Measurements from ENCODE around the gene TTC27.

Gene TTC27

DNA sequence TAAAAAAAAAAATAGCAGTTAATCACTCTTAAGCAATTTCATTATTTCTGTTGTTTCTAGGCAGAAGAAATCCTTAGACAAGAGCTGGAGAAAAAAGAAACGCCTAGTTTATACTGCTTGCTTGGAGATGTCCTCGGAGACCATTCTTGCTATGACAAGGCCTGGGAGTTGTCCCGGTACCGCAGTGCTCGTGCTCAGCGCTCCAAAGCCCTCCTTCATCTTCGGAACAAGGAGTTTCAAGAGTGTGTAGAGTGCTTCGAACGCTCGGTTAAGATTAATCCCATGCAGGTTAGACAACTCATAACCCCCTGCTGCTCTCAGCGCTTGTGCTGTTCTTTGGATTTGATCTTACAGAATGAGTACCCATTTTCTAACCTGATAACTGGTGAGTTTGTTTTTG lies 130.4 kb downstream of the TTC27 start:
- DNase-seq = no peak

DNA sequence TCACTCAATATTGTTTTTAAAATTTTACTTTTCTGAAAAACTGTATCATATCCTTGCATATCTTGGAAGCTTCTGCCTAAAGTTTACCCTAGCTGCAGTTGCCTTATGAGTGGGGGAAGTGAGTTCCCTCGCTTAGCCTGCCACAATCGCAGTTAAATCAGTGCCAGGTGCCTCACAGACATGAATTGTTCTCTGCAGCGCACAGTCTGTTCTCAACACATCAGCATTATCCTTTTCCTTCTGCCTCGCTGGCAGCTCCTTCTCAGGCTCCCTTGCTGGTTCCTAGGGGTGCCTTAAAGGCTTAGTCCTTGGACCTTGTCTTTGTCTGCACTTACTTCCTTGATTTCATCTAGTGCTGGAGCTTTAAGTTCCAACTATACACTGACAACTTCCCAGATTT lies 132.8 kb downstream of the TTC27 start:
- DNase-seq = no peak

DNA sequence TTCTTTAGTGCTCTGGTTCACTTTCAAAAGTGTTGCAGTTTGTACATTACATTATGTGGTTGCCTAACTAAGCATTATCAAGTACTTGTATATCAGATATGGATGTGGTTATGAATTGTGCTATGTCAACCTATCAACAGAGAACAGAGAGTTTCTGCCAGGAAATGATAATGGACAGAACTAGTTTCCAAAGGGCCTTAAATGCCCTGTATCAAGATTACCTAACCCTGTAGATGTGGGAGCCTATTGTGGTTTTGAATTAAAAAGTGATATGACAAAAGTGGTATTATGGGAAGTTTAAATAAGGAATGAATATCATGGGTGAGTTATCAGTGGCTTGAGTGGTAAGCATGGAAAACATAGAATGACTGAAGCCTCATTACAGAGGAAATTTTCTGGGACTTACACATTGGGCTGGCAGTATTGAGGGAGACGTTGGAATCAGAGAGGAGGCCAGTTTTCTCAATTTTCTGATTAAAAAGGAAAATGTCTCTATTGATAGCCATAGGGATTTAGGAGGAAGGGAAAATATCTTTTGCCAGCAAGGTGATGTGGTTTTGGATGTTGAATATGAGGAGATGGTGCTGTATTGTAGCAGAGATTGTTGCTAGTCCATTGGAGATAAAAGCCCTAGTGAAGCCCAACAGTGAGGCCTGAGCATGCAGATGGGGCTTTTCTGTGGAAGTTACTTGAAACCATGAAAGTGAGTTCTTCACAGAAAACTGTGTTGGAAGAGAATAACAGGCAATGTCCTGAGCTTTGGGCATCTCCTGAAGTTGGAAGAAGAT lies 140.7 kb downstream of the TTC27 start:
- DNase-seq = no peak

DNA sequence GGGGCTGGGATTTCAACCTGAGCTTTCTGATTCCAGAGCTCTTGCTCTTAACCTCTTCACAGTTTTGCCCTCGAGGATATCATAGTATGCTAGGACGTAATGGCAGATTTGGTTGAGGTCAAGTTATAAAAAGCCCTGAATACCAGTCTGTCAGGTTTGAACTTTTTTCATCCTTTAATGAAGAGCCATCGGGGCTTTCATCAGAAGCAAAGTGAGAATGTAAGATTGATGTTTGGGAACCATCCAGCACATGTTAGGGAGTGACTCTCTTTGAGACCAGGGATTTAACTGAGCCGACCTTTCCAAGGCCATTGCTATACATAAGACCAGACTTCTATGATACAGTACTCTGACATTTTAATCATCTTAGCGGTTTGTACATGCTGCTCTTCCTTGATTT lies 142.5 kb downstream of the TTC27 start:
- no peak for DNase-seq

DNA sequence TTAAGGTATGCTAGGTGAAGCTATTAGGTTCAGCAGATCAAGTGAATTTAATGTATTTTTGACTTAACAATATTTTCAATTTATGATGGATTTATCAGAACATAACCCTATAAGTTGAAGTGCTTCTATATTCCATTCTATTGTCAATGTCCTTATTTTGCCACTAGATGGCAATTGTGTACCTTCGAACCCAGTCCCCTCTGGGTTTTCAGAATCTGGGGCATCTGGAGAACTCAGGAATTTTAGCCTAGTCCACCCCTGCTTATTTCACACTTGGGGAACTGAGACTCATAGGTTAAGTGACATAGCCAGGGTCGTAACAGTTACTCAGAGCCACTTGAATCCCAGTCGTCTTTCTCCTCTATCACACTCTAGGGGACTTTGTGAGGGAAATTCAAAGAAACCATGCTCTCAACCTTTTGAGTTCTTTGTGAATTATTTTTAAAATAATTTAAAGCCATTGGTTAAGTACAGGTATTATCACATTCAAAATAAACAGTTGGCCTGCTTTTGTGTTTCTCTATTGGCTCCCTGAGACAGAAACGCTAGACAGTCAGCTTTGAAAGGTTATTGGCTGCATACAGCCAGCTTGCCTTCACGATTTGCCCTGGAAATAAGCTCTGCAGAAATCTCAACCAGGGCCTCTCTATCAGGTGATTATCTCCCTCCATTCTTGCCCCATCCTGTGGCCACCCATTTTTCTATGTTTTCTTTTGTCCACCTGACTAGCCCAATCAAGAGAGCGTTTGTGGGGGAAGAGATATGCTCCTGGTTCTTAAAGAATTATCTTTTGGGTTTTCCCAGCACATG lies 145.0 kb downstream of the TTC27 start:
- no peak for DNase-seq

DNA sequence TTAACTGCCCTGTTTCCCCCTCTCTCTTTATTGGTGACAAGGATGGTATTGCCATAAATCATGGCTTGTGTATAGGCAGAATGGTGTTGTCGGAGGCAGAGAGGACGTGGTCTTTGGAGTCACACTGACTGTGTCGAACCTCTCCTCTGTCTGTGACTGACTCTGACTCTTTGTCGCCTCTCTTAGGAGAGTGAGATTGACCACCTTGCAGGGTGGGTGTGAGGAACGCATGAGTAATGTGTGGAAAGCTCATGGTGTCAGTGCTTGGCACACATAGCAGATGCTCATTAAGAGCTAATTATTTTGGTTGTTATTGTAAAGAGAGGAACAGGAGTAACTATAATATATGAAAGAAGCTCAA lies 145.6 kb downstream of the TTC27 start:
- no peak for DNase-seq

DNA sequence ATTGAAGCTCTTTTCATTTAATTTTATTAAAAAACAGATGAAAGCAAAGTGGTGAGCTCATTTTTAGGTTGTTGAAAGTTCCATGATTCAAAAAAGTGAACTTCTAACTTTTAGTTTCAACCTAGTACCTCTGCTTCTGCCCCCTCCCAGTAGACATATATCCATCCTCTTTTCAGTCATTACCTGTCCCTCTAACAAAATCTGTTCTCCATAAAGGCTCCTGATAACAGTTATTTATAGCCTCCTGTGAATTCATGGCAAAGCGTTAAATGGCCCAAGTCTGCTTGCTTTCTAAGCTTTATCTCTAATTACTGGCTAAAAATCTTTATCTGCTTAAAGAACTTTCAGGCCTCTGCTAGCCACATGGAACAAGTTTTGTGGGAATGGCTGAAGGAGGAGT lies 148.1 kb downstream of the TTC27 start:
- DNase-seq = no peak

DNA sequence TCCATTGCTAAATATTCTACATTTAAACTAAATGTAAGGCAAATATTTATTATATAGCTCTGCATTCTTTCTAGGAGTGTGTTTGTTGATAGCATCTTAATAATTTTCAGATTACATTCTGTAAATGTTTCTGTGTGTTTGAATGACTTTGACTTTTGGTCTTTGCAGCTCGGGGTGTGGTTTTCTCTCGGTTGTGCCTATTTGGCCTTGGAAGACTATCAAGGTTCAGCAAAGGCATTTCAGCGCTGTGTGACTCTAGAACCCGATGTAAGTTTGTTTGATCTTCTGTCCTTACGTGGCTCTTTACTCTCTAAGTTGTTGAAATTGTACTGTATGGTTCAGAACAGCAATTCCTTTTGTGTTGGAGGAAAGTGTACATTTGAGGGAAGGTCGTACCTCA lies 149.9 kb downstream of the TTC27 start:
- no peak for DNase-seq

DNA sequence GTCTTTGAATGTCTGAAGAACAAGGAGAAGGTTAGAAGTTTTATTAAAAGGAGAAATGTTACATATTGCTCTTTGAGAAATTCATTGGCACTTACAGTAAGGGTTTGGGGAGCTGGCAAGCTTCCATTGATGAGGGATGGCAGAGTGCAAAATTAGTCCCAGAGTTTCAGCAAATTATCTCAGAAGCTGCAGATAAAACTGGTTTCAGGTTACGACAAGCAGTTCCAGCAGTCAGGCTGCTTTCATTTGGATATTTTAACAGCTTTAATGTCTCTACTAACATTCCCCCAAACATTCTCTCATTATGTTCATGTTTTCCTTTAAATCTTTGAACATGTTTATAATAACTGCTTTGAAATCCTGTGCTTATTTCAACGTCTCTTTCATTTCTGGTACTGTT lies 153.1 kb downstream of the TTC27 start:
- DNase-seq = no peak

DNA sequence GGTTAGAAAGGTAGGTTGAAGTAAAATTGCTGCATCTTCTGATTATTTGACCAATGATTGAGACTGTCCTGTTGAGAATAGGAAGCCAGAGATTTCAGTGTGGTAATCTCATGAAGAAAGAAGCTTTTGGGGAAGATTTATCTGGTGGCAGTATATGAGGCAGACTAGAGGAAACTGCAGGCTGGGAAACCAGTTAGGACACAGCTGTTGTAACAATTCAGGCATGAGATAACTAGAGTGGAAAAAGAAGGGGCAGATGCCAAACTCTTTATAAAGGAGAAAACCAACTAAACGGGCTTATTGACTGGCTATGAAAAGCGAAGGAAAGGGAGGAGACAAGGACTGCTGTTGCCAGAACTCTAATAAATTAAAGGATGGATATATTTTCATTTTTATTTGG lies 155.6 kb downstream of the TTC27 start:
- DNase-seq = no peak

DNA sequence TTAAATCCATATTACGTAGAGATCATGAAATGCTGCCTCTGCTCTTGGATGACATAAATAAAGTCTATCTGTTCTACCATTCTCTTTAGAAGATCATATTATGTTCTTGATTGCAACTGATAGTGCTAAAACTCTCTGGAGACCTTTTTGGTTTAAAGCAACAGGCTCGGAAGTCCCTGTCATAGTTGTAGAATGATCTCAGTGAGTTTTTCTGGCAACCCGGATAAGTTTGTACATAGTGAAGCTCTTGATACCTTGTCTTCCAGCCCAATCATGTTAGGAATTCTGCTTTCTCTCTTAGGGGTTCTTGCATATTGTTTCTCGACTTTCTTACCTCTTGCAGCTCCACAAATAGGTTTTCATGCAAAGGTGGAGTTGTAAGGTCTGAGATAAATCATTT lies 156.1 kb downstream of the TTC27 start:
- no peak for DNase-seq

DNA sequence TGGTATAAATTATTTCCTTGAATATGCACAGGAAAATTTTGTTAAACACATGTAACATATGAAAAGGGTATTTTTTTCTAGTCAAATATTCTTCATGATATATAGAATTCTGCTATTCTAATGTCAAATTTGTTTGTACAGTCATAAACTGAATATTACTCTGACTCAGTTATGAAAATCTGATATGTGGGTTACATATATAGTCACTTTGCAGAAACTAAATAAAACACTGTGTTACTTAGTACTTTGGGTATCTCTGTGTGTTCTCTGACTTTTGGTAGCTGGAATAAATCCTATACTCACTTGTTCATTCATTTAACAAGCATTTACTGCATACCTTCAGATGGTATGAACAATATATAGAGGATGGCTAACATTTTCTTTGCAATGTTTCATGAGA lies 159.4 kb downstream of the TTC27 start:
- no peak for DNase-seq

DNA sequence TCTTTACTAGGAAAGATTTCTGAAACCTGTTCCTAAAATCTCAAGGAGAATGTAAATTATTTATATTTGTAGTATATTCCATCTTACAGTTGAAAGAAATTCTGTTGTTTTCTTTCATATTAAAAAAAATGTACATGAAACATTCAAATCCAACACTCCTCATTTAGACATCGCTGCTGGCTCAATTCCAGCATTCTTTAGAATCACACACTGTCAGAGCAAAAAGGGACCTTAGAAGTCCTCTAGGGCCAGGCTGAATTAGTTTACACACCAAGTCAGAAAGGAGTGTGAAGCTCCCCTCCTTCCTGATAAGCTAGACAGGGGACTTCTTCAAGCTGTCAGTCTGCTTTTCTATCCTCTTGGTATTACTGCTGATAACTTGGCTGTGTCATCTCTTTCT lies 160.3 kb downstream of the TTC27 start:
- no peak for DNase-seq

DNA sequence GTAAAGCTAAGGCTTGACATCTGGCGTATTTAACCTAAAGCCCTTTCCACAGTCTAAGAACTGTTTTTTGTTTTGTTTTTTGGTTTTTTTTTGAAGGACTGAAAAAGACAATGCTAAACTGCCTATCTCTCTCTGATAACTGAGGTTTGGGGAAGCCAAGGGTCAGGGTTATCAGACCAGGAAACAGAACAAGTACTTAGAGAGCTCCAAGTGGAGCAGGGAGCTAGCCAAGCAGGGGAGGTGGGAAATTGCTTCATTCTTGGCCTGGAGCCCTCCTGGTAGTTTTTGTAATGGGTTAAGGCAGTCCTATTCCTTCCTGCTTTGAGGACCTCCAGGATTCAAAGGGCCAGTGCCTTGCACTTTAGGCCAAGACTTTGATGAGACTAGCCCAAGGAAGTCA lies 164.6 kb downstream of the TTC27 start:
- no peak for DNase-seq

DNA sequence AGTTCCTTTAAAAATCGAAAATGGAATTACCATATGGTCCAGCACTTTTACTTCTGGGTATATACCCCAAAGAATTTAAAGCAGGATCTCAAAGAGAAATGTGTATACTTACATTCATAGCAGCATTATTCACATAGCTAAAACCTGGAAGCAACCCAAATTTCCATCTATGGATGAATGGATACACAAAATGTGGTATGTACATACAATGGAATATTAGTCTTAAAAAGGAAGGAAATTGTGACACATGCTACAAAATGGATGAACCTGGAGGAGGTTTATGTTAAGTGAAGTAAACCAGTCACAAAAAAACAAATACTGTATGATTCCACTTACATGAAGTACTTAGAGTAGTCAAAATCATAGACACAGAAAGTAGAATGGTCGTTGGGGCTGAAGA lies 171.0 kb downstream of the TTC27 start:
- no peak for DNase-seq

DNA sequence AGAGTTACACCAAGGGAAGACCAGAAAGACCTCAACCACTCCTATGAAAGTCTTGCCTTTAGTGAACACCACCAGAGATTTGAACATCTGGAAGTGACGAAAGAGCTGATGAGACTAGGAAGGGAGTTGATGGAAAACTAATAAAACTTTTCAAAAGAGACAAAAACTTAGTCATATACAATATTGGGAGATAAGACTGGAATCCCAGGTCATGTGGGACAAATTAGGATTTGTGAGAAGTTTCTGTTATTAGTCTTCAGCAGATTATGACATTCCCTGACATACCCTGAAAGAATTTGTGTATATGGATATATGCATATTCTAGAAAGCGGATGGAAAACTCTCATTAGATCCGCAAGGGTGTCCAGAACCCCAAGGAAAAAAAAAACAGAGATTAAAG lies 173.9 kb downstream of the TTC27 start:
- DNase-seq = no peak

DNA sequence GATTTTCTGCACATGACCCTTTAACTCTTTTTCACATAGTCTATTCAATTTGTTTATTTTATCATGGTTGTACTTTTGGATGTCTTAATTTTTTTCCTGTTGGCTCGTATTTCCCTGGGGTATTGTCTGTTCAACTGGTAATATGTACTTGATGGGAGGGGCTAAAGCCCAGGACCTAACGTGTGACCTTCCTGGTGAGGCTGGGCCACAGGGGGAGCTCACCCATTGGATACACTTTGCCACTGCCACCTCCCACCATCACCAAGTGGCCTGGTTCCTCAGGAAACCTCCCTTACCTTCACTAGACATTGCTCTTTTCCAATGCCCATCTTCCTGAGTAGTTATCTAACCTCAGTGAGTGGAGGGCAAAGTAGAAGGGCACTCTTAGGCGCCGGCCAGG lies 175.0 kb downstream of the TTC27 start:
- DNase-seq = no peak

DNA sequence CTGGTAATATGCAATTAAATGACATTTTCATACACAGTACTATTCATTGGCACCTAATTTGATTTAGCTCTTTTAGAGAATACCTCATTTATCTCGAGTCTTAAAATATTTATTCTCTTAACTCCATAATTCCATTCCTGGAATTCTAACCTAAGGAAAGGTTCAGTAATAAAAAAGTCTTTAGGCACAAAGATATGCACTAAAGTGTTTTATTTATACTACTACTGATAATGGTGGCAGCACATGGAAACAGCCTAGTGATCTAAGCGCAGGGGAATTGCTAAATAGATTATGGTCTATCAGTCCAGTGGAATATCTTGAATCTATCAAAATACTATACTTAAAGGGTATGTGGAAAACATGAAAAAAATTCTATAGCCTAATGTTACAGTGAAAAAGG lies 176.4 kb downstream of the TTC27 start:
- DNase-seq = no peak

DNA sequence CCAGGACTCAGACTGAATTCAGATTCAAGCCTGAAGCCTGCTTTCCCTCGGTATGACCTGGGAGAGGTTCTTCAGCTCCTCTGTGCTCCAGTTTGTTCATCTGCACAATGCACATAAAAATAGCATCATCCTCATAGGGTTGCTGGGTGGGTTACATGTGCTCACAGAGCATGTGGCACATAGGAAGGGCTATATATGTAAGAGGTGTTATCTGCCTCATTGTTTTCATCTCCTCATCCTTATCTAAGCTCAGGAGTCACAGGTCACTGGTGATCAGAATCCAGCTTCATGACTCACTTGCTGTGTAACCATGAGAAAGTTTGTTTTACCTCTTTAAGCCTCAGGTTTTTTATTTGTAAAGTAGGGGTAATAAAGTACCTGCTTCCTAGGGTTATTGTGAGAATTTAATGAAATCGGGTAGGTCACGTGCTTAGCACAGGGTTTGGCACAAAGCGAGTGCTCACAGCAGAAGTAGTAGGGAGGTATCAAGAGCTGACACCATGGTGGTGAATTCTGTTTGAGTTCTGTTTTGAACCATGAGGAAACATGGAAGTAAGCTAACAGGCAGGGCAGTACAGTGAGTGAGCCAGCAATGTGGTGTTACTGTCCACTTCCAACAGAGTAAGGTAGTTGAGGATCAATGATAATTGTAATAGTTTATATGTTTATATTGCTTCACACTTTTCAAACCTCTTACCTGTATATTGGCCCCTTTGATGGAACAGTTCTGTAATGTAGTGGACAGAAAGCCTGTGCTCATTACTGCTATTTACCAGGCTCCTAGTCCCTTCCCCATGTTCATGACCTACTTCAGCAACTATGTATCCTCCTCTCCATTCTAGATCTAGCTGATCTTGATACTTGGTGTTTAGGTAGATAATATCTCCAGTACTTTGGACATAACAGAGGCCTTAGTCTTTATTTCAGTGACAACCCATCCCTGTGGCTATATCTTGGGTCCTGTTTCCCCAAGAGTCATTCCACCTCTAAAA lies 177.6 kb downstream of the TTC27 start:
- no peak for DNase-seq

DNA sequence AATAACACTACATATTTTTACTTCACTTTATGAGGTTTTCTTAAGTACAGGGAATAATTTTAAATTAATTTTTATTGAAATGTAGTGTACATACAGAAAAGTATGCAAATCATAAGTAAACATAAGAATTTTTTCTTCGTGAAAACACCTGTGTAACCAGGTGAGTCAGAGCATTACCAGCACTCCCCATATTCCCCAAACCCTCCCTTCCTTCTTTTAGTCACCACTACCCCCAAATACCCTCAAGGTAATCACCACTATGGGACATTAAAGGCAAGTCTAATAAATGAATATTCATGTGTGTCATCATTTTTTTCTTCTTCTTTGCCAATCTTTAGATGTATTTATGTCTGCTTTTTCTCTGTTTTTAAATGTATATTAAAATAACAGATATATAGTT lies 179.0 kb downstream of the TTC27 start:
- no peak for DNase-seq

DNA sequence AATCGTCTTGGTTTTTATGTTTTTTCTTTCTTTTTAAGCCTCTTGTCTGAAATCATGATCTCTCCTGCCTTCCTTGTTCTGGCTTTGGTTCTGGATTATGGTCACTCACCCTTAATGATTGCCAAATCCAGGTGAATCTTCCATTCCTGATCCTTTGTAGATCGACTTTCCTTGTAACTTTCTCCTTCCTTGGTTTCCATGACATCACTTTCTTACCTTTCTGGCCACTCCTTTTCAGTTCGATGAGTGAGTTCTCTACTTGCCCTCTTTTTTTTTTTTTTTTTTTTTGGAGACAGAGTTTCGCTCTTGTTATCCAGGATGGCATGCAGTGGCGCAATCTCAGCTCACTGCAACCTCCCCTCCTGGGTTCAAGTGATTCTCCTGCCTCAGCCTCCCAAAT lies 179.8 kb downstream of the TTC27 start:
- no peak for DNase-seq

DNA sequence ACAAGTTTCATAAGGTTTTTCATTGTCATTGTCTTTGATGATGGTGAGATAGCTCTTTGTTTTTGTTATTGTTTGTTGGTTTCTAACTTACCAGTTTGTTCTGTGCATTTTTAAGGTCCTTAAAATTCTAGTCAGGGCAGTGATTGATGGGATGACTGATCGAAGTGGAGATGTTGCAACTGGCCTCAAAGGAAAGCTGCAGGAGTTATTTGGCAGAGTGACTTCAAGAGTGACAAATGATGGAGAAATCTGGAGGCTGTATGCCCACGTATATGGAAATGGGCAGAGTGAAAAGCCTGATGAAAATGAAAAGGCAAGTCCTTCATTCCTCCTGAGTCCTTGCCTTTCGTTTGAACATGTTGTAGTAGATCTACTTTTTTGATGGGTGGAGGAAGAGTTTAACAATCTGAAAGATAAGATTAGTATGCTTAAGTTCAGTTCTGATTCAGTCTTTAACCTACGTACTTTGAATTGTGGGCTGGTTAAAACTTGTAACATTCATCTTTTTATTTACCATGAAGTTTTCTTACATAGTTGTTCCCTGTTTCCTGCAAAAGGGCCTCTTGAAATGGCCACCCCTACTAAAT lies 183.2 kb downstream of the TTC27 start:
- no peak for DNase-seq

DNA sequence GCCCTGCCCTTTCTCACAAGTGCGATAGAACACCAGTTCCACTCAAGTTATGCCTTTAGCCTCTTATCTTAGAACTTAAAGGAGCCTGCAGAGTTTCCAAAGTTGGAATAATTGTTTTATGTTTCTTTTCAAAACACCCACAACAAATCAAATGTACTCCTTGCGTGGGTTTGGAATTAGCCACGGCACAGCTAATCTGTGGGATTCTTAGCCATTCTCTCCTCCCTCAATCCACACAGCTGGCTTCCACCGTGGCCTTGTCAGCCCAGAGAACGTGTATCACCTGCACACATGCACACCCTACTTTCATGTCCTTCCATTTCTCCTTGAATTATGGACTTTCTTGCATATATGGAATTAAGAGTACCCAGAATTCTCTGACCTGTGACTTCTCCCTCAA lies 183.8 kb downstream of the TTC27 start:
- no peak for DNase-seq

All from NCI-H1048 (cell line).